ENCODE measurements around the gene ZFP82.

DNA sequence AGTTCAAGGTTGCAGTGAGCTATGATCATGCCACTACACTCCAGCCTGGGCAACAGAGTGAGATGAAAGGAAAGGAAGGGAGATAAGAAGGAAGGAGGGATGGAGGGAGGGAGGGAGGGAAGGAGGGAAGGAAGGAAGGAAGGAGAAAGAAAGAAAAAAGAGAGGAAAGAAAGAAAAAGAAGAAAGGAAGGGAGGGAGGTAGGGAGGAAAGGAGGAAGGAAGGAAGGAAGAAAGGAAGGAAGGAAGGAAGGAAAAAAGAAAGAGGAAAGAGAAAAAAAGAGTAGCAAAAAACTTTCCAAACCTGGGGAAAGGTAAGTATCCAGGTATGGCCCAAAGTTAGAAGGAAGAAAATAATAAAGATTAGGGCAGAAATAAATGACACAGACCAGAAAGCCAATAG lies 46.6 kb downstream of the ZFP82 start:
- TF ChIP-seq, protein P1, sequence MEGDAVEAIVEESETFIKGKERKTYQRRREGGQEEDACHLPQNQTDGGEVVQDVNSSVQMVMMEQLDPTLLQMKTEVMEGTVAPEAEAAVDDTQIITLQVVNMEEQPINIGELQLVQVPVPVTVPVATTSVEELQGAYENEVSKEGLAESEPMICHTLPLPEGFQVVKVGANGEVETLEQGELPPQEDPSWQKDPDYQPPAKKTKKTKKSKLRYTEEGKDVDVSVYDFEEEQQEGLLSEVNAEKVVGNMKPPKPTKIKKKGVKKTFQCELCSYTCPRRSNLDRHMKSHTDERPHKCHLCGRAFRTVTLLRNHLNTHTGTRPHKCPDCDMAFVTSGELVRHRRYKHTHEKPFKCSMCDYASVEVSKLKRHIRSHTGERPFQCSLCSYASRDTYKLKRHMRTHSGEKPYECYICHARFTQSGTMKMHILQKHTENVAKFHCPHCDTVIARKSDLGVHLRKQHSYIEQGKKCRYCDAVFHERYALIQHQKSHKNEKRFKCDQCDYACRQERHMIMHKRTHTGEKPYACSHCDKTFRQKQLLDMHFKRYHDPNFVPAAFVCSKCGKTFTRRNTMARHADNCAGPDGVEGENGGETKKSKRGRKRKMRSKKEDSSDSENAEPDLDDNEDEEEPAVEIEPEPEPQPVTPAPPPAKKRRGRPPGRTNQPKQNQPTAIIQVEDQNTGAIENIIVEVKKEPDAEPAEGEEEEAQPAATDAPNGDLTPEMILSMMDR (IDR thresholded peaks at IDR 0.05; ENCODE audit: extremely low read depth in 1 of 2, insufficient read depth in 1 of 2, low read depth in 1 of 2, low read length in 2 of 2) = no peak
- no peak for TF ChIP-seq EZH2 (IDR thresholded peaks at IDR 0.05; ENCODE audit: borderline replicate concordance, low read depth, low read length, severe bottlenecking)
- no peak for TF ChIP-seq FOS (IDR thresholded peaks at IDR 0.05; ENCODE audit: borderline replicate concordance, insufficient read depth, low read length)
- TF ChIP-seq JUN (IDR thresholded peaks at IDR 0.05; ENCODE audit: borderline replicate concordance, insufficient read depth, insufficient read length, low read depth) = no peak
- TF ChIP-seq, protein P2, sequence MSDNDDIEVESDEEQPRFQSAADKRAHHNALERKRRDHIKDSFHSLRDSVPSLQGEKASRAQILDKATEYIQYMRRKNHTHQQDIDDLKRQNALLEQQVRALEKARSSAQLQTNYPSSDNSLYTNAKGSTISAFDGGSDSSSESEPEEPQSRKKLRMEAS (IDR thresholded peaks at IDR 0.05; ENCODE audit: insufficient read depth, insufficient read length) = no peak
- no peak for TF ChIP-seq POLR2AphosphoS5 (IDR thresholded peaks at IDR 0.05; ENCODE audit: insufficient read depth, low read depth, low read length)
- no peak for TF ChIP-seq POLR2A (IDR thresholded peaks at IDR 0.05; ENCODE audit: low read depth, low read length)
- no peak for TF ChIP-seq MYC (IDR thresholded peaks at IDR 0.05; ENCODE audit: low read depth, low read length)

Measured in endothelial cell of umbilical vein (primary cell).